ENCODE results near the gene GIT1. TPM values are rescaled to one million over a fixed set of nuclear protein-coding genes. Genes with fewer than 3 reads are reported as not detected.
A peak's percentile ranks its signal among the peaks of the same experiment; 100 is the strongest.

GIT1 gene
- total and polyA plus RNA-seq, 11 donors, result 23.0 to 52.9 (median 31.4) TPM

DNA sequence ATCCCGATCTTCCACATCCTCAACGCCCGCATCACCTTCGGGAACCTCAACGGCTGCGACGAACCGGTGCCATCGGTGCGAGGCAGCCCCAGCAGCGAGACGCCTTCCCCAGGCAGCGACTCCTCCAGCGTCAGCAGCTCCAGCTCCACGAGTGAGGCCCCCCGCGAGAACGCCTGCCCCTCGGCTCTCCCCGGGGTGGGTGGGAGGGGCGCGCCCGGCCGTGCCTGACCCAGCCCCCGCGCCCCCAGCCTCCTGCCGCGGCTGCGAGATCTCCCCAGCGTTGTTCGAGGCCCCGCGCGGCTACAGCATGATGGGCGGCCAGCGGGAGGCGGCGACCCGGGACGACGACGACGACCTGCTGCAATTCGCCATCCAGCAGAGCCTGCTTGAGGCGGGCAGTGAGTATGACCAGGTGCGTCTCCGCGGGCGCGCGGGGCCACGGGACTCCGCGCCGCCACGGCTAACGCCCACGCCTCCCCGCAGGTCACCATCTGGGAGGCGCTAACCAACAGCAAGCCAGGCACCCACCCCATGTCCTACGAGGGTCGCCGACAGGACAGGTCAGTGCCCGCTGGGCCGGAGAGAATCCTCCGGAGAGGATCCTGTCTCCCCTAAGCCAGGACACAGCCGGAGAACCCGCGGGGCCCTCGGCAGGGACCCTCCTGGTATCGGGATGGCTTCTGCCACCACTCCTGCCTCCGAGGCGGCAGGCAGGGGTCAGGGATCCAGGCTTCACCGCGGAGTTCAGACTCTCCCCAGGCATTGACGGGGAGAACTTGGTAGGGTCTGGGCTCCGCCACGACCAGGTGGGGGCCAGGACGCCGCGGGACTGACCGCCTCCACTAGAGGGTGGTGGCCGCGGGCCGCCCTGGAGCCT, 23.2 kb upstream of the GIT1 start:
- H3K27me3 ChIP-seq, result no peaks in the 10 kb centered on the region
- peaks cover 3 to 51% (median 38%) of the 10 kb centered on the region in 12 donors for H3K4me1 ChIP-seq
- peak overlapping the region in 10 of 12 donors; percentile 17 to 53 (median 44) for H3K4me3 ChIP-seq
- peak in 2 of 4 donors; percentile 16 to 19 for ATAC-seq
- DNase-seq, result peak in 1 of 5 donors; percentile 65
- WGBS, 4 donors, result 40 to 65% (median 56%) methylated on average over 24 to 85 of the region's 85 CpGs
- intact Hi-C loops (cut with DNase I), result loop anchor here in 1 of 10 donors (5.0 kb wide), 1 partner anchor 35 kb away; no protein-coding TSS in a partner anchor
- H3K36me3 ChIP-seq, result peaks cover 0 to 10% (median 0%) of the 10 kb centered on the region in 9 donors
- TF ChIP-seq POLR2A (IDR thresholded peaks at IDR 0.05), result no peak
- no peak for TF ChIP-seq CTCF (IDR thresholded peaks at IDR 0.05)
- no peaks in the 10 kb centered on the region for H3K9me3 ChIP-seq
- peak overlapping the region in 6 of 12 donors; percentile 12 to 58 (median 36) for H3K27ac ChIP-seq

DNA sequence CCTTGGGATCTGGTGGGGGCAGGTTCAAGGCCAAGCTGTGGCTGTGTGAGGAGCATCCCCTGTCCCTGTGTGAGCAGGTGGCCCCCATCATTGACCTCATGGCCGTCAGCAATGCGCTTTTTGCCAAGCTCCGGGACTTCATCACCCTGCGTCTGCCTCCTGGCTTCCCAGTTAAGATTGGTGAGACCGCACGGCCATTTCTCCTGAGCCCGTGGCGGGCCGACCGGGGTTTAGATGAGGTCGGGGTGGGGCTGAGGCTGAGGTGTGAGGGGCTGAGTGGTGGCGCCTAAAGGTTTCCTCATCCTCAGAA, 22.6 kb upstream of the GIT1 start:
- peaks cover 3 to 45% (median 32%) of the 10 kb centered on the region in 12 donors for H3K4me1 ChIP-seq
- TF ChIP-seq CTCF (IDR thresholded peaks at IDR 0.05) (no peak), POLR2A (IDR thresholded peaks at IDR 0.05) (no peak)
- DNase-seq (peak in 1 of 5 donors; percentile 51), ATAC-seq (no peak)
- peaks cover 0 to 10% (median 0%) of the 10 kb centered on the region in 9 donors for H3K36me3 ChIP-seq
- 92 to 93% (median 93%) methylated on average over 5 to 12 of the region's 12 CpGs for WGBS, 4 donors
- intact Hi-C loops (cut with DNase I), result loop anchor here in 1 of 10 donors (5.0 kb wide), 1 partner anchor 35 kb away; no protein-coding TSS in a partner anchor
- H3K9me3 ChIP-seq, result no peaks in the 10 kb centered on the region
- no peak overlapping the region for H3K27ac ChIP-seq
- no peaks in the 10 kb centered on the region for H3K27me3 ChIP-seq
- H3K4me3 ChIP-seq, result no peak overlapping the region

DNA sequence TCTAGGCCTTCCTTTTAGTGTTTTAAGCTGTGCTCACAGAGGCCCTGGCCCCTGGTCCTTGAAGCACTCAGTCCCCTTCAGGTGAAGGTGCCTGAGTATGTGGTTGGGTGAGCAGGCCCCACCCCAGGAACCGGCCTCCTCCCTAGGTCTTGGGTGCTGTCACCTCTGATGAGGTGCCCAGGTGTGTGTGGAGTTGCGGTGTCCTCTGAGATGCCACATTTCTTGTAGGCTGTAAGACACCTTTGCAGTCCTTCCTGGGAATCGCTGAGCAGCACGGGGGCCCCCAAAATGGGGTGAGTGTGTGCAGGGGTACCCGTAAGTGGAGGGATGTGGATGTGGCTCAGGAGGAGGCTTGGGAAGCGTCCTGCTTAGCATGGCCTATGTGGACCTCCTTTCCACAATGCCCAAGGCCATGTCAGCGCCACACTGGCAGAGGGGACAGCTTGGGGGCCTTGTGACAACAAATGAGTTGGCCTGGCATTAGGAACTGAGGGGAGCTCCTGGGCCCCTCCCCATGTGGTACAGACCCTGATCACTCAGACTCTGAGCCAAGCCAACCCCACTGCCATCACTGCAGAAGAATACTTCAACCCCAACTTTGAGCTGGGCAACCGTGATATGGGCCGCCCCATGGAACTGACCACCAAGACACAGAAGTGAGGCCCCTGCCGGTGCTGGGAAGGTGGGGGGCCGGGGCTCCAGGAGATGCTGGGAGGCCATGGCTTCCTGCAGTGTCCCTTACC, 22.1 kb upstream of the GIT1 start:
- Histone ChIP-seq H3K4me3 (no peak overlapping the region), H3K27ac (no peak overlapping the region), H3K36me3 (peaks cover 0 to 10% (median 0%) of the 10 kb centered on the region in 9 donors), H3K9me3 (no peaks in the 10 kb centered on the region), H3K27me3 (no peaks in the 10 kb centered on the region), H3K4me1 (peaks cover 3 to 40% (median 28%) of the 10 kb centered on the region in 12 donors)
- DNase-seq, result peak in 1 of 5 donors; percentile 46
- intact Hi-C loops (cut with DNase I), result loop anchor here in 2 of 10 donors (2.0 to 5.0 kb wide), 2 partner anchors 33 to 34 kb away; no protein-coding TSS in a partner anchor
- TF ChIP-seq CTCF (IDR thresholded peaks at IDR 0.05) (no peak), POLR2A (IDR thresholded peaks at IDR 0.05) (no peak)
- no peak for ATAC-seq
- 95 to 97% (median 96%) methylated on average over 10 to 11 of the region's 11 CpGs for WGBS, 4 donors

DNA sequence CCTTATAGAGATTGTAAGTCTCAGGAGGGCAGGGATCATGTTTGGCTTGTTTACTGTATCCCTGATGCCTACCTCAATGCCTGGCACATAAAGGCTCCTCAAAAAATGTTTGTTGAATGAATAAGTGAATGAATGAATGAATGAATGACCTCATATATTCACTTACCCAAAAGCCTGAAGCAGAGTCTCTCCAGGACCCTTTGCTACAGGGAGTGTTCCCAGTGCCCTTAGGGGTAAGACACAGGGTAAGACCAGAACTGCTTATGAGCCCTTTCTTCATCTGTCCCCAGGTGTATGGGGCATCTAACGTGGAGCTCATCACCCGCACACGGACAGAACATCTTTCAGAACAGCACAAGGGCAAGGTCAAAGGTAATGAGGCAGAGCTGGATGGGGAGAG, 20.9 kb upstream of the GIT1 start:
- no peaks in the 10 kb centered on the region for H3K27me3 ChIP-seq
- H3K36me3 ChIP-seq, result peaks cover 0 to 6% (median 0%) of the 10 kb centered on the region in 9 donors
- no peak for ATAC-seq
- no peak for TF ChIP-seq POLR2A (IDR thresholded peaks at IDR 0.05)
- TF ChIP-seq CTCF (IDR thresholded peaks at IDR 0.05), result no peak
- WGBS, 4 donors, result 76 to 88% (median 86%) methylated on average over 3 of the region's 3 CpGs
- H3K4me3 ChIP-seq, result no peak overlapping the region
- no peak for DNase-seq
- no peaks in the 10 kb centered on the region for H3K9me3 ChIP-seq
- intact Hi-C loops (cut with DNase I), result loop anchor here in 2 of 10 donors (2.0 to 5.0 kb wide), 2 partner anchors 32 to 33 kb away; no protein-coding TSS in a partner anchor
- no peak overlapping the region for H3K27ac ChIP-seq
- H3K4me1 ChIP-seq, result peaks cover 3 to 28% (median 19%) of the 10 kb centered on the region in 12 donors

All from heart left ventricle (tissue), 16 donors.